D721Med (cell line): ENCODE results near the gene GPC6.

ENCODE experiments used
- DNase-seq: peaks from one replicate; pipeline ENCODE4 v3.0.0; 2011; ENCODE audit warnings: low spot score; ENCODE audit not compliant: insufficient read length
- FAIRE-seq: peaks from 2 replicates; lab custom pipeline; 2011; peaks lifted over from hg19 to GRCh38; lab: Jason Lieb, UNC
- CTCF ChIP-seq: IDR thresholded peaks from 2 replicates; pipeline ENCODE4 v1.5.1; 2012; ENCODE audit warnings: mild to moderate bottlenecking, control low read depth; ENCODE audit not compliant: insufficient read depth; ENCODE audit errors: missing control alignments

GPC6 gene

GRCh38 chr13:94014461-94014860, 787.9 kb downstream of the GPC6 start:
- FAIRE-seq: no peak
- DNase-seq: no peak
- no peak for TF ChIP-seq CTCF

- FAIRE-seq (no peak), DNase-seq (no peak)
- TF ChIP-seq CTCF: no peak
These were observed 793.8 kb downstream of the GPC6 start for GRCh38 chr13:94020426-94020825.

- DNase-seq: no peak
- FAIRE-seq: no peak
- no peak for TF ChIP-seq CTCF
These were observed 794.2 kb downstream of the GPC6 start for GRCh38 chr13:94020833-94021232.

GRCh38 chr13:94028234-94028633, 801.6 kb downstream of the GPC6 start:
- TF ChIP-seq CTCF: no peak
- FAIRE-seq (no peak), DNase-seq (no peak)

GRCh38 chr13:94028650-94029049, 802.0 kb downstream of the GPC6 start:
- no peak for DNase-seq
- TF ChIP-seq CTCF: no peak
- FAIRE-seq: no peak

- no peak for DNase-seq
- FAIRE-seq: no peak
- no peak for TF ChIP-seq CTCF
These were observed 804.0 kb downstream of the GPC6 start for GRCh38 chr13:94030415-94031119.

- no peak for FAIRE-seq
- DNase-seq: no peak
These were observed 805.0 kb downstream of the GPC6 start for GRCh38 chr13:94031609-94032008.

More at GRCh38 chr13:94031609-94032008, 805.0 kb downstream of the GPC6 start:
- no peak for TF ChIP-seq CTCF
